GM18907 (cell line): Measurements from ENCODE around the gene ALS2.
"Not testable (repeated sequence)": the region's sequence is repeated elsewhere in the genome, so short reads cannot be mapped to it uniquely, and the experiment has no call there.

Experiments
- ATAC-seq: cut with Tn5 transposase; IDR thresholded peaks from one replicate; pipeline ENCODE4 v1.9.1; 2021; ENCODE audit warnings: mild to moderate bottlenecking, moderate library complexity; ENCODE audit not compliant: unreplicated experiment

The ALS2 gene

GRCh38 chr2:201696151-201696659 is 84.5 kb downstream of the ALS2 start:
- no peak for ATAC-seq

- ATAC-seq: no peak
Measured at GRCh38 chr2:201685156-201685555, 95.6 kb downstream of the ALS2 start.

GRCh38 chr2:201680743-201681142 is 100.0 kb downstream of the ALS2 start:
- no peak for ATAC-seq

- no peak for ATAC-seq
Measured at GRCh38 chr2:201678401-201678800, 102.3 kb downstream of the ALS2 start.

- no peak for ATAC-seq
Measured at GRCh38 chr2:201675454-201675853, 105.3 kb downstream of the ALS2 start.

- no peak for ATAC-seq
Measured at GRCh38 chr2:201674794-201675193, 105.9 kb downstream of the ALS2 start.

GRCh38 chr2:201674298-201674697 is 106.4 kb downstream of the ALS2 start:
- no peak for ATAC-seq

- ATAC-seq: no peak
Measured at GRCh38 chr2:201673546-201673945, 107.2 kb downstream of the ALS2 start.

- not testable (repeated sequence) for ATAC-seq
Measured at GRCh38 chr2:201671205-201671604, 109.5 kb downstream of the ALS2 start.

GRCh38 chr2:201669865-201670264 is 110.9 kb downstream of the ALS2 start:
- ATAC-seq: no peak

- no peak for ATAC-seq
Measured at GRCh38 chr2:201668402-201668910, 112.3 kb downstream of the ALS2 start.

- no peak for ATAC-seq
Measured at GRCh38 chr2:201664334-201664733, 116.4 kb downstream of the ALS2 start.

- ATAC-seq: no peak
Measured at GRCh38 chr2:201661366-201661765, 119.4 kb downstream of the ALS2 start.

- ATAC-seq: no peak
Measured at GRCh38 chr2:201660293-201660895, 120.3 kb downstream of the ALS2 start.

GRCh38 chr2:201656740-201657139 is 124.0 kb downstream of the ALS2 start:
- ATAC-seq: no peak

GRCh38 chr2:201656102-201656501 is 124.6 kb downstream of the ALS2 start:
- no peak for ATAC-seq

- ATAC-seq: no peak
Measured at GRCh38 chr2:201654616-201655384, 125.9 kb downstream of the ALS2 start.

- ATAC-seq: no peak
Measured at GRCh38 chr2:201653221-201653620, 127.5 kb downstream of the ALS2 start.
